Measurements from ENCODE around the gene GLIS2.

- TF ChIP-seq REST (IDR thresholded peaks at IDR 0.05) (no peak), CTCF (IDR thresholded peaks at IDR 0.05; ENCODE audit: low read depth, low read length, missing input control) (no peak), ATF3 (IDR thresholded peaks at IDR 0.05) (no peak), EGR1 (IDR thresholded peaks at IDR 0.05; ENCODE audit: low read depth in 2 of 2) (no peak), SP1 (IDR thresholded peaks at IDR 0.05) (no peak), JUND (IDR thresholded peaks at IDR 0.05) (no peak), ZBTB33 (IDR thresholded peaks at IDR 0.05) (no peak), MAX (IDR thresholded peaks at IDR 0.05) (no peak), GABPA (IDR thresholded peaks at IDR 0.05 in 1 of 2, conservative IDR thresholded peaks at IDR 0.05 in 1 of 2) (no peak), RAD21 (IDR thresholded peaks at IDR 0.05) (no peak), FOXA1 (IDR thresholded peaks at IDR 0.05) (no peak)
Observed at GRCh38 chr16:4365615-4366014, 49.7 kb downstream of the GLIS2 start.

All from liver (tissue), 3 donors.